Islet precursor cell (in vitro differentiated cells): ENCODE results near the gene PPP3CB.

Experiments used
- DNase-seq: peaks from one replicate; pipeline ENCODE4 v3.0.0-alpha.2; 2018

PPP3CB gene

DNA sequence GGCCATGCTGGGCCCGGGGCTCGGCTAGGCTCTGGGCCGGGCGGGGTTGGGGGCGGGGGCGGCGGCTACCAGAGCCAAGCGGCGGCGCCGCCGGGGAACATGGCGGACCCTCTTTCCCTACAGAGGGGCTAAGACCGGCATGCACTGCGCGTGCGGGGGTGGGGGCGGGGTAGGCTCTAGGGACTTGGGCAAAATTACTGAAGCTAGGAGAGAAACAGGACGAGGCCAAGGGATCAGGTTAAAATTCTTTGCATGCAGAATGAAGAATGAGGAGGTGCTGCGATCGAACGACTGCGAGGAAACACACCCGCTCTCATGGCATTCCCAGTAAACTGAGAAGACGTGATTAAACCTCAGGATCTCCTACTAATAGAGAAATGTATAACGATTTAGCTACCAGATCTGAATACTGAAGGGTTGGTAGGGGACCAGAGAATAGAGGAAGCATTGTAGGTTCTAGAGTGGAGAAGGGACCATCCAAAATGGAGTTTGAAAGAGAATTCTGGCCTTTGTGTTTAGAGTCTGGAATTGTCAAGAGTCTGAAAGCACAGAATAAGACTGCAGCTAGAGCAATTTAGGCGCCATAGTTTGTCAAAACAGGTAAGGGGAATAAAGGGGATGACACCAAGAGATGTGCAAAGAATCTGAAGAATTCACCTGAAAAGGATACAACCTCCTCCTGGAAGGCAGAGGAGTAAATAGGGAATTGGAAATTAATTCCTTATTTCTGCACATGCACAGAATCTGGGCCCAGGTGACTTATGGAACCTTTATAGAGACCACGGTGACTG lies at the start of gene PPP3CB:
PPP3CB (minus strand) TSS at position 141 of the 791 bp plus-strand sequence; CDS start at position 6, 135 bp downstream.
- DNase-seq: peak; percentile 98

DNA sequence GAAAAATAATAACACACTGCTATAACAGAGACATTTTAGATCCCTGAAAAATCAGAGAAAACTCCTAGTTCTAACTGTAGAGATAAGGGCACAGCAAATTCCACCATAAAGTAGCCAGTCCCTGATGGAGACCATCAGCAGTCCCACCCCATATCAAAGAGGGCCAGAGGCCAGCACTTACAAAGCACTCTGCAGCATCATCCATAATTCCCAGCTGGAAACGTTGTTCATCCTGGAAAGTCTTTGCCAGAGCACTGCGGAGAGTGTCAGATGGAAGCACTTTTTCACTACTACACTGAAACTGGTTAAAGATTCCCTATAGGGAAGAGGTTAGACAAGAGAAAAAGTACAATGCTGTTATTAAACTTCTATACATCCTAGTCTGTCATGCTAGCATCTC lies 49.5 kb upstream of the PPP3CB start:
- DNase-seq: no peak

DNA sequence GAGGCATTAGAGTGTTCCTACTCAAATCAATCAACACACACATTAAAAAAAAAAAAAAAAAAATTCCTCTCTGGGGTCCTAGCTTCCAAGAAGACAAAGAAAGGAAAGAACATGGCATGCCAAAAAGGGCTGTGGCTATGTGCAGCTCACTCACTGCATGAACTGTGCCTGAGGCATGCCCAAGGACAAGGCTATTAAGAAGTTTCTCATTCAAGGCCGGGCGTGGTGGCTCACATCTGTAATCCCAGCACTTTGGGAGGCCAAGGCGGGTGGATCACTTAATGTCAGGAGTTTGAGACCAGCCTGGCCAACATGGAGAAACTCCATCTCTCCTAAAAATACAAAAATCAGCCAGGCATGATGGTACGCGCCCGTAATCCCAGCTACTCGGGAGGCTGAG lies 41.9 kb upstream of the PPP3CB start:
- DNase-seq: peak; percentile 57

DNA sequence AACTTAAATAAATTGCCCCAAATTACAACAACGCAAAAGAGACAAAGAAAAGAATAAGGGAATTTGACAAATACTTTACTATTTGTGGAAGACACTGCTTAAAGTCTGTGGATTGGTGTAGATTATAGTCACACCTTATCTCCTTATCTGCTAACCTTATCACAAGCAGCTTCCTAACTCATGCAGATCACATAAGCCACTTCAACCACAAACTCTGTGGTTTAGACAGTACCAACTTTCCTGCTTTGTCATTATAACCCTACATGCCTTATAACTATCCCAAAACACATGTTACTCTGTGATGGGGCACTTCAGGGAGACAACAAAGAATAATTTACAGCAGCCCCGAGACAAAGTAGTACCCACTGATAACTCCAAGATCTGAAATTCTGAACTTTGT lies 41.5 kb upstream of the PPP3CB start:
- DNase-seq: no peak

DNA sequence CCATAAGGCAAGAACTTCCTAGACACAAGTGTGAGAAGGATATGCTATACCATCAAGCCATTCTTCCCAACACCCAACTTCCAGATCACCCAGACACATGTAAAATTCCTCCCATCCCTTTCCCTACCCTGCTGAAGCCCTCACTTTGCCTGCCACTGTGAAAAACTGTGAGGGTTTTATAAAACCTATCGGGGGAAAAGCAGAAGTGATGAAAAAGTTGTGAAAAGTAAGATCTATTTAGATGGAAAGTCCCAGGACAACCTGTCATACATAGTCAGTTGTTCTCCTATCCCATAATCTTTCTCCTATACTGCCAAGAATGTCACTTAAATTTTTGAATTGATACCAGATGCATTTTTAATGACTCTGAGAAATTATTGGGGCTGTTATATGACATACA lies 39.0 kb upstream of the PPP3CB start:
- DNase-seq: no peak

DNA sequence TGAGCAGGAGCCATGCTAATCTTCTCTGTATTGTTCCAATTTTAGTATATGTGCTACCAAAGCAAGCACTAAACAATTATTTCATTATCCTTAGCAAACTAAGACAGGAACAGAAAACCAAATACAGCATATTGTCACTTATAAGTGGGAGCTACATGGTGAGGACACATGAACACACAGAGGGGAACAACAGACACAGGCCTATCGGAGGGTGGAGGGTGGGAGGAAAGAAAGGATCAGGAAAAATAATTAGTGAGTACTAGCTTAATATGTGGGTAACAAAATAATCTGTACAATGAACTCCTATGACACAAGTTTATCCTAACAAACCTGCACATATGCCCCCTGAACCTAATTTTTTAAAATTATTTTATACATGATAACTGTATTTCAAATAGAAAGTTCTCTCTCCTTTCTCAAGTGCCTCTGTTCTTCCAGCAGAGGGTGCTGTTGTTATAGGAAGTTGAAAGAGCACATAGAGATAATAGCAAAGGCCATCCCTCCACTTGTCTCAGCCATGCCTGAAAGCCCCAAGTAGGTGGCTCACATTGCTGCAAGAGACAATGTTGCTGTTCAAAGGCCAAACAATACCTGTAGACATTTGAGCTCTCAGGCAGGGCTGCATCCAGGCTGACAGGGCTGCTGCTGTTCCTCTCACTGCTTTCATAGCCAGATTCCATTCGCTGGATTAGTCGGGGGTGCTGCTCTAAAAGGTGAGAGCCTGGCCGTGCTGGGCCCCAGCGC lies 33.4 kb upstream of the PPP3CB start:
- DNase-seq: peak; percentile 87

DNA sequence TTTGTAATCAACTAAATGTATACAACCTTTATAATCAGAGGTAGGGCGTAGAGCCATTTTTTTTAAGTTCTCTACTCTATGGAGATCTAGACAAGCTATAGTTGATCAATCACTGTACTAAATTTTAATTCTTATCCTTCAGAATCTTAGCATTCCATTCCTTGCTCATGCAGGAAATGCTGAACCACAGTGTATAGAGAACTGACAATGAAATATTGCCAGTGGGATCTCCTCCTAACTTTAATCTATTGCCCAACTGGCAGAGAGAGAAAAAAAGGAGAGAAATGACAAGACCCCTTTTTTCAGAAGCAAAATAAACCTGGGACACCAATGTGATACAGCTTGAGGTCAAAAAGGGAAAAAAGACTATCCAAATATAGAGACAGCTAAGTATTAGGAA lies 26.4 kb upstream of the PPP3CB start:
- DNase-seq: no peak

DNA sequence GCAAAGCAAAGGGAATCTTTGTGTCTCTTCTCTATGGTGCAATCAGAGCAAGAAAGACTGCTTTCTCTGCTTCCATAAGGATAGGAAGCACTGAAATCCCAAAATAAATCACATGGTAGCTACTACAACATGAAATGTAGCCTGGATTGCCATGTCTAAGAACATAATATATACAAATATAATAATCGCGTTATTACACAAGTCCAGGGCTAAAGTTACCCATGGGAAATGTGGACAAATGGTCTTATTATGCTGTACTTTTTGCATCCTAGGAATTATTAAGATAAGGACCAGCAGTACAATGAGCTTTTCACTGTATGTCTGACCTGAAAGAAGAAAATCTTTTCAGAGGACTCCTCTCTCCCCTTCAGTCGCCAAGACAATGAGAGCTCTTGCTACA lies 23.5 kb upstream of the PPP3CB start:
- DNase-seq: no peak

DNA sequence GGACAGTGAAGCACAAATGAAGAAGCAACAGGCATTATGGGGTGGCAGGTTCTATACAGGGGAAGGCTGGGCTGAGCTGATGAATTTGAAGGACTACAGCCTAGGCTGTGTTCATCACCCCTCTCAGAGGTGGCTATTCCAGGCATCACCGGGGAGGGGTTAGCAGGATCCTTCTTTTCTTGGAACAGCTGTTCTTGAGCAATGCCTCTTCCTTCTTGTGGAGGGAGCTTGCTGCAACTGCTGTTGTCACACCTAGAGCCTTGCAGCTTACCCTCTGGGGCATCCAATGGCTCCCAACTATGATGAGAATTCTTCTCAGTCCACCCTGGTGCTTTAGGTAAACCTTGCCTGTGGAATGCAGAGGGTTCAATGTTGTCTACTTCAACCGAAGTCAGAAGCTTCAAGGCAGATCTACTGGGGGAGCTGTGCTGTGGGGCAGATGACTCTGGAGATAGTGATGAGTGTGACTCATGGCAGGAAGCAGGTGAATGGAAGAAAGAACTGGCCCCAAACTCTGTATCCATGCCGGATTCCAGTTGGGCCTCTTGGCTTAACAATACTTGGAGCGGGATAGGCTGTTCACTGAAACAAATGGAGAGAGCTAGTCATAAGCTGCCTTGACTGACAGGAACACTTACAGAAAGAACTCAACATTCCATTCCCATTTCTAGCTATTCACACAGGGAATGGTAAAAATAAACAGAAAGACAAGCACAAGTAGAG lies 21.5 kb upstream of the PPP3CB start:
- DNase-seq: peak; percentile 86

DNA sequence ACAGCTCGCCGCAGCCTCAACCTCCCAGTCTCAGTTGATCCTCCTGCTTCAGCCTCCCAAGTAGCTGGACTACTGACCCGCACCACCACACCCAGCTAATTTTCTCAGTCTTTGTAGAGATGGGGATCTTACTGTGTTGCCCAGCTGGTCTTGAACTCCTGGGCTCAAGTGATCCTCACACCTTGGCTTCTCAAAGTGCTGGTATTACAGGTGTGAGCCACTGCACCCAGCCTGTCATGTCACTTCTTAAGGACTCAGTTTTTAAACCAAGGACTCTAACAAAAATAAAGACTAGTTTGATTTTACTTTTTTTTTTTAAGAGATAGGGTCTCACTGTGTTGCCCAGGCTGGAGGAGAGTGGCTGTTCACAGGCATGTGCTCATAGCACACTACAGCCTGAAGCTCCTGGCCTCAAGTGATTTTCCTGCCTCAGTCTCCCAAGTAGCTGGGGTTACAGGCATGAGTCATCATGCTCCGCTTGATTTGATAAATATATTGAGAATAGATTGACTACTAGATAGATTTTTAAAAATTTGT lies 16.5 kb upstream of the PPP3CB start:
- no peak for DNase-seq

DNA sequence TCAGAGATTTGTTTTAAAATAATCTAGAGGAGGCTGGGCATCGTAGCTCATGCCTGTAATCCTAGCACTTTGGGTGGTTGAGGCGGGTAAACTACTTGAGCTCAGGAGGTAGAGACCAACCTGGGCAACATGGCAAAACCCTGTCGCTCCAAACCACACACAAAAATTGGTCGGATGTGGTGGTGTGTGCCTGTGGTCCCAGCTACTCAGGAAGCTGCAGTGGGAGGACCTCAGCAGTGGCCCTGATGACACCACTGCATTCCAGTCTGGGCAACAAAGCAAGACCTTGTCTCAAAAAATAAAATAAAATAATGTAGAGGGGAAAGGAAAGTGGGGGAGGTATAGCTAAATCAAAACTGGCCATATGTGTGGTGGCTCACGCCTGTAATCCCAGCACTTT lies 13.9 kb upstream of the PPP3CB start:
- no peak for DNase-seq

DNA sequence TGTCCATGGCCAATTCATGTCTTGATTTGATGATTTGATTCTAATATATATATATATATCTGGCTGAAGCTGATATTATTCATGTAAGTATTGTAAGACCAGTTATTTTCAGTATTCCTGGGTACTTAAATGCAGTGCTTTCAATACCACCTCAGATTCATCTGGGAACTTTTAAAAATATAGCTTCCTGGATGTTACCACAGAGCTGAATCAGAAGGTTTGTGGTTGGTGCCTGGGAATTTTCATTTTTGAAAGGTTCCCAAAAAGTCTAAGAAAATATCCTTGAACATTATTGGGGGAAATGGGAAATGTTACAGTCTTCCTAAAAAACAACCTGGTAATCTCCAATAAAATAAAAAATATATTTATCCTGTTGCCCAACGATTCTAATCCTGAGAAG lies 10.7 kb upstream of the PPP3CB start:
- no peak for DNase-seq

DNA sequence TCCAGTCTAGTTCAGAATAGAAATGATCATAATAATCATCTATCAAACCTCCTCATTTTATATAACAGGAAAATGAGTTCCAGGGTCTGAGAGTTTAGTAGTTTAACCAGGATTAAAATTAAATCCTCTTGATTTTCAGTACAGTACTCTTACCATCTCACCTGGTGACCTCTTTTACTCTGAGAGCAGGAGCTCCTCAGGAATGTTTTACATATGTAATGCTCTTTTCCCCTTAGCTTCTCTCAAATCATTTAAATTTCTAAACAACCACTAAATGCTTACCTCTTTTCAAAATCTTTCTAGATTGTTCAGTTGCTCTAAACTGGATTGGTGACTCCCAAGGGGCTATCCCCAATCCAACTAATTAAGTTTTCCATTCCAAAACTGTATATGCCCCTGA lies 10.2 kb upstream of the PPP3CB start:
- no peak for DNase-seq

DNA sequence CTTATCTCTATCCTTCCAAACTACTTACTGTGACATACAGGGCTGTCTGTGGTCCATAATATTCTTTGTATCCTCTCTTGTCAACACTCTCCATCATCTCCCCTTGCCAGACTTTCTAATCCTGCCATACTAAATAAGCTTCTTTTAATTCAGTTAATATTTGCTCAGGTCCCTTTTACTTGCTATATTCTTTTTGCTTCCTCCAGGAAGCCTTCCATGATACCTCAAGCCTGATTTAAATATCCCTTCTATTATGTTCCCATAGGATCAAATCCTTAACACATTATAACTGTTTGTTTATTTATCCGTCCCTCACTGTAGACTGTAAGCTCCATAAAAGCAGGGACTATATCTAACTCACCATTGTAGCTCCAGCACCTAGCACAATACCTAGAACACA lies 7.2 kb upstream of the PPP3CB start:
- DNase-seq: no peak

DNA sequence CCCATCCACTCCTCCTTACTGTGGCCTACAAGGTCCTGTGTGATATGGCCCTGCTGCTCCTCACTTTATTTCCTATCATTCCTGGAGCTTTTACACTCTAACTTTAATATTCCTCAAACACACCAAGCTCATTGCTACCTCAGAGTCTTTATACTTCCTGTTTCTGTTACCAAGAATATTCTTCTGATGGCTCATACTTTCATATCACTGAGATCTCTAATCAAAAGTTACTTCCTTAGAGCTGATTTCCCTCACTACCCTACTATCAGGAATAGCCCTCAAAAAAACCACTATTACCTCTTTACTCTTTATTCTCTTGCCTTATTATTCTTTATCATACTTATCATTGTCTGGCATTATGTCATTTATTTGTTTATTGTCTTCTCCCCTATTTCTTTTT lies 5.8 kb upstream of the PPP3CB start:
- no peak for DNase-seq

DNA sequence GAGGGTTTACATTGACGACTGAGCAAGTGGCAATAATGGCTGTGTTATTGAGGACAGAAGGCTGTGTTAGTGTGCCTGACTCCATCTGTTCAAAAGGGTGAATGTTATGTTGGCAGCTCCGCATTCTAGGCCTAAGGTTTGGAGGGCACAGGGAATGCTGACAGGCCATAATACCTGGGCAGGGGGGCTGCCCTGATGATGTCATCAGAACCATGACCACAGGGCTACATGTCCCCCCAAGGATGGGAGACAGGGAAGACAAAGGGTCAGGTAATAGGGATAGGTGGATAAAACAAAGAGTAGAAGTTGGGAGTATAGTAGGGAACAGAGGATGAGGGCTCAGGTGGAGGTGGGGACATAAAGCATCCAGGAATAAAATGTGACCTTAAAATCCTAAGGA lies 1.8 kb upstream of the PPP3CB start:
- no peak for DNase-seq

DNA sequence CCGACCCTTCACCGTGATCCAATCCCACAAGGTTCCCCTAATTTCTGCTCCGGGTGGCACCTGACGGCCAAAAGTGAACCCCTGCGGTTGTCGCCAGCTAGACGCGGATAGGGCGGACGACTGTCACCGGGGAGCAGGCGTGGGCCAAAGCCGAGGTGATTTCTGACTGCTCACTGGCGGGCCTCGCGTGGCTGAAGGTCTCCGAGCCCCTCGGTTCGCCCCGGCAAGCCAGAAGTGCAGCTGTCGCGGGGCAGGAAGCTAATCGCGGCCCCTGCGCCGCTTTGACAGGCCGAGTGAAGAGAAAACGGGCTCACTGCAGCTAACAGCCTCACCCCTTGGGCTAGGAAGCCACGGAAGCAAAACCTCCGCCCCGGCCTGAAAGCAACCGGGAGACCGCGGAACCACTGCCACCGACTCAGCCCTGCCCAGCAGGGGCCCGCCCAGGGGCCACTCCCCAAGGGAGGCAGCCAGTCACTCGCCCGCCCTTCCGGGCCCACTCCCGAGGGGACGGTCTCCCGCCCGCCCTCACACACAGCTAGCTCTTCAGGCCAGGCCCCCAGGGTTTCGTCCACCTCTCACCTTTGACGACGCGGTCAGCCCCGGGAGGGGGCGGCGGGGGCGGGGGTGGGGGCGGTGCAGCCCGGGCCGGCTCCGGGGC lies 469 bp downstream of the PPP3CB start:
- no peak for DNase-seq

DNA sequence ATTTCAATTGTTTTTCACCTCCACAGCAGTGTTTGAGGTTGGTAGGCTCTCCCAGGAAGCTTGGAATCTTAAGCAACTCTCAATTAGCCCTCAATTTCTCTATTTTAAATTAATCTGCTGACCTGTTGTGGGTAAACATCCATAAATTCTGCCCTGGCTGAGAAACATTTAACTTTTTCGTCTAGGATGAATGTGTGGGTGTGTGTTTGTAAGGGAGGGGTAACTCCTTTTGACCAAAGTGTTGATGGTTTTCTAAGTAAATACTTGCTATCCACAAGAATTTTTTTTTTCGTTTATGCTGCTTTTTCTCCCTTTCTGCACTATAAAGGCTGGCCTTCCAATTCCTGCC lies 973 bp downstream of the PPP3CB start:
- DNase-seq: no peak

DNA sequence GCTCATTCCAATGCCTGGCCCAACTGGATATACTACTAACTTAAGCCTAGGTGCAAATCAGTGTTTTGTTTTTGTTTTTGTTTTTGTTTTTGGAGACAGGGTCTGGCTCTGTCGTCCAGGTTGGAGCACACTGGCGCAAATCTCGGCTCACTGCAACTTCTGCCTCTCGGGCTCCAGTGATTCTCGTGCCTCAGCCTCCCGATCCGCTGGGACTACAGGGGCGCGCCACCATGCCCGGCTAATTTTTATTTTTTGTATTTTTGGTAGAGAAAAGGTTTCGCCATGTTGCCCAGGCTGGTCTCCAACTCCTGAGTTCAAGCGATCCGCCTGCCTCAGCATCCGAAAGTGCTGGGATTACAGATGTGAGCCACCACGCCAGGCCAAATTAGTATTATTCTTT lies 1.6 kb downstream of the PPP3CB start:
- DNase-seq: no peak

DNA sequence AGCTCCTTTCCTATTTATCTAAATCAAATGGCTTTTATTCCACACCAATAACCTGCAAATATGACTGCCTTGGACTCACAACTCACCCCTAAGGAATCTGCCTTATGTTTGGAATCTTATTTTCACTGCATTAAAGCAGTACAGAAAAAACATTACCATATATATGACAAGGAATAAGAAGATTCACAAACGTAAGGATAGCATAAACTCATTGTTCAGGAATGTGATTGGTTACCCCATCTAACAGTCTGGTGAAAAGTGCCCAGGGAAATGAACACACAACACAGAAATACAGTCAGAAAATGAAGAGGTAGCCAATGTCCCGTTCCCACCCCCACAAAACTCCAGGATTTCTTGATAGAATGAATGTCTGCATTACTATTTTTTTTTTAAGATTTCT lies 2.0 kb downstream of the PPP3CB start:
- DNase-seq: no peak

DNA sequence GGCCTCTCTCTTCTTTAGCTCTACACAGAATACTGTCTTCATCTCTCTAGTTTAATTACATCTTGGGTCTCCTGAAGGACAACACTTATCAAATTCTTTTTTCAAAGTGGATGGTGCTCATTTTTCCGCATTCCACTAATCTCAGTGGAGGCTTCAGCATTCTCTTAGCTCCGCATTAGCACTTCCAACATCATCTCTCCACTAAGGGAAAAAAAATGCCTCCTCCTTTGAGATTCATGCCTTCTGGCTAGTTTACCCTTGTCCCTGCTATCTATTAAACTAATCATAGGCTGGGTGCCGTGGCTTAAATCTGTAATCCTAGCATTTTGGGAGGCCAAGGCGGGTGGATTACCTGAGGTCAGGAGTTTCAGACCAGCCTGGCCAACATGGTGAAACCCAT lies 9.2 kb downstream of the PPP3CB start:
- DNase-seq: no peak

DNA sequence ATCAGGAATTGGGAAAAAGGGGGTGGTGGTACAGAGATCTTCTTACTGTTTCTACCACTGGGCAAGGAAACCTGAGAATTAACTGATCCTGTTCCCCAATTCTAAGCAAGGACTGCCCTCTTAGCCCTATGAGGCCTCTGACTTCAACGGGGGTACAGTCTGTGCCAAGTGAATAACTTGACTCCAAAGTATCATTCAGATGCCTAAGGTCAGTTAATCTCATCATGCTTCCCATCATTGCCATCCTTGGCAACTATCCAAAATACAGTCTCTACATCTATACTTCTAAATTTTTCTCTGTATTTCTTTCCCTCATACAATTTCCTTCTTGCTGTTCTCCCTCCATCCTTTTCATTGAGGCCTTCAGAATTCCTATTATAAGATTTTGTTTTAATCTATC lies 10.5 kb downstream of the PPP3CB start:
- DNase-seq: no peak

DNA sequence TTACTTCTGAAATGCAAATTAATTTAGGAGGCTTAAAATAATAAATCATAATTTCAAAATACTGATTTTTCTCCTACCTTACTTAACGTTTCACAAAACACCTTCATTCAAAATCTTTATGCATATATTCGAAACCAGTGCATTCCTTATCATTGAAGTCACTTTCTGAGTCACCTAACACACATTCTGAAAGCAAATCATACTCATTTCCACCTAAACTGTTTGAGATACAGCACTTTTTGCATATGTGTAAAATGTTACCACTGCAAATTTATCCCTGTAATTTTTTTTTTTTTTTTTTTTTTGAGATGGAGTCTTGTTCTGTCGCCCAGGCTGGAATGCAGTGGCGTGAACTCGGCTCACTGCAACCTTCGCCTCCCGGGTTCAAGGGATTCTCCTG lies 15.7 kb downstream of the PPP3CB start:
- DNase-seq: no peak
